Glutamatergic neuron (in vitro differentiated cells): Measurements from ENCODE around the gene C5AR1. TPM values are rescaled to one million over a fixed set of nuclear protein-coding genes. Genes with fewer than 3 reads are reported as not detected.

ENCODE experiments used
- DNase-seq: peaks from one replicate; pipeline ENCODE4 v3.0.0; 2022
- H3K27ac Mint-ChIP-seq: one replicate; pipeline ENCODE4 v1.8.0; 2020; ENCODE audit warnings: mild to moderate bottlenecking, mixed read lengths, inconsistent platforms; ENCODE audit not compliant: unreplicated experiment
- H3K27me3 Mint-ChIP-seq: one replicate; pipeline ENCODE4 v1.8.0; 2020; ENCODE audit warnings: mild to moderate bottlenecking, moderate library complexity, mixed read lengths, inconsistent platforms; ENCODE audit not compliant: unreplicated experiment
- H3K36me3 Mint-ChIP-seq: one replicate; pipeline ENCODE4 v1.8.0; 2020; ENCODE audit warnings: mild to moderate bottlenecking, mixed read lengths, inconsistent platforms; ENCODE audit not compliant: unreplicated experiment
- H3K4me1 Mint-ChIP-seq: one replicate; pipeline ENCODE4 v1.8.0; 2020; ENCODE audit warnings: mild to moderate bottlenecking, low read depth, mixed read lengths, inconsistent platforms; ENCODE audit not compliant: unreplicated experiment
- H3K4me3 Mint-ChIP-seq: one replicate; pipeline ENCODE4 v1.8.0; 2020; ENCODE audit warnings: mild to moderate bottlenecking, mixed read lengths, inconsistent platforms; ENCODE audit not compliant: unreplicated experiment
- H3K9me3 Mint-ChIP-seq: one replicate; pipeline ENCODE4 v1.8.0; 2020; ENCODE audit warnings: mild to moderate bottlenecking, moderate library complexity, mixed read lengths, inconsistent platforms; ENCODE audit not compliant: unreplicated experiment
- CTCF ChIP-seq: fragments of 200-600 bp; sonication (generic); IDR thresholded peaks from one replicate; pipeline ENCODE4 v1.5.0; 2021; ENCODE audit not compliant: partially characterized antibody, unreplicated experiment
- total RNA-seq: library from RNA; stranded (reverse); fragmentation: NEBNext Ultra II Directional; extraction: Animal tissue kit (Norgen Biotek cat#: 25700); gene quantifications from one replicate; pipeline ENCODE4 v1.2.1, GENCODE V29; 2021; ENCODE audit not compliant: unreplicated experiment

The C5AR1 gene
- total RNA-seq, 1 donor from 2014 or later, result 1.4 TPM

GRCh38 chr19:47272448-47273312 is 37.0 kb upstream of the C5AR1 start:
- DNase-seq, result no peak
- Mint-ChIP-seq H3K27ac (peak overlapping the region; percentile 80), H3K27me3 (peaks cover 17% of the 10 kb centered on the region)

GRCh38 chr19:47273313-47274070 is 36.2 kb upstream of the C5AR1 start:
- H3K27ac Mint-ChIP-seq, result peak overlapping the region; percentile 64
- H3K4me1 Mint-ChIP-seq, result peaks cover 23% of the 10 kb centered on the region
- H3K9me3 Mint-ChIP-seq, result peaks cover 13% of the 10 kb centered on the region
- peak; percentile 86 for DNase-seq
- no peaks in the 10 kb centered on the region for H3K36me3 Mint-ChIP-seq
- peaks cover 19% of the 10 kb centered on the region for H3K27me3 Mint-ChIP-seq
- H3K4me3 Mint-ChIP-seq, result peak overlapping the region; percentile 88
- no peak for TF ChIP-seq CTCF

More at GRCh38 chr19:47272448-47273312, 37.0 kb upstream of the C5AR1 start:
- no peaks in the 10 kb centered on the region for H3K36me3 Mint-ChIP-seq
- peak overlapping the region; percentile 75 for H3K4me3 Mint-ChIP-seq
- no peak for TF ChIP-seq CTCF
- H3K4me1 Mint-ChIP-seq, result peaks cover 20% of the 10 kb centered on the region
- H3K9me3 Mint-ChIP-seq, result peaks cover 13% of the 10 kb centered on the region

- Mint-ChIP-seq H3K9me3 (peaks cover 13% of the 10 kb centered on the region), H3K4me3 (peak within 1 kb of the TSS; percentile 96), H3K27me3 (peaks cover 19% of the 10 kb centered on the region), H3K36me3 (no peaks in the 10 kb centered on the region), H3K27ac (peak within 1 kb of the TSS; percentile 99), H3K4me1 (peaks cover 23% of the 10 kb centered on the region)
- no peak for TF ChIP-seq CTCF
- peak; percentile 99 for DNase-seq
Observed at GRCh38 chr19:47274071-47274890, 35.4 kb upstream of the C5AR1 start, which contains the start of gene INAFM1. Gene INAFM1, plus strand, starts transcription at chr19:47274885. Its CDS starts 35 bp downstream, at chr19:47274920.

- Mint-ChIP-seq H3K36me3 (no peaks in the 10 kb centered on the region), H3K27ac (peak overlapping the region; percentile 99), H3K9me3 (peaks cover 13% of the 10 kb centered on the region), H3K27me3 (peaks cover 20% of the 10 kb centered on the region), H3K4me3 (peak overlapping the region; percentile 96), H3K4me1 (peaks cover 21% of the 10 kb centered on the region)
- TF ChIP-seq CTCF, result no peak
- DNase-seq, result peak; percentile 68
Observed at GRCh38 chr19:47274891-47275761, 34.5 kb upstream of the C5AR1 start.
